Measurements from ENCODE around the gene SBK2.
"Not testable (repeated sequence)": the region's sequence is repeated elsewhere in the genome, so short reads cannot be mapped to it uniquely, and the experiment has no call there.

The SBK2 gene

GRCh38 chr19:55502197-55502952 lies 34.6 kb downstream of the SBK2 start:
- no peak for TF ChIP-seq CTCF (IDR thresholded peaks at IDR 0.05; ENCODE audit: low read depth, low read length, missing control alignments)
- in situ Hi-C loops (cut with HindIII; ENCODE audit: low sequenced_read_pairs): no loop called here
- no peak for DNase-seq (ENCODE audit: low read depth)
- H3K4me3 ChIP-seq (ENCODE audit: low read depth, low read length): no peak overlapping the region

- H3K4me3 ChIP-seq (ENCODE audit: low read depth, low read length): no peak overlapping the region
- in situ Hi-C loops (cut with HindIII; ENCODE audit: low sequenced_read_pairs): no loop called here
- DNase-seq (ENCODE audit: low read depth): no peak
- TF ChIP-seq CTCF (IDR thresholded peaks at IDR 0.05; ENCODE audit: low read depth, low read length, missing control alignments): no peak
Observed at GRCh38 chr19:55500368-55500952, 36.5 kb downstream of the SBK2 start.

GRCh38 chr19:55498246-55498840 lies 38.6 kb downstream of the SBK2 start:
- no peak for TF ChIP-seq CTCF (IDR thresholded peaks at IDR 0.05; ENCODE audit: low read depth, low read length, missing control alignments)
- no peak for DNase-seq (ENCODE audit: low read depth)
- in situ Hi-C loops (cut with HindIII; ENCODE audit: low sequenced_read_pairs): no loop called here
- H3K4me3 ChIP-seq (ENCODE audit: low read depth, low read length): no peak overlapping the region

- DNase-seq (ENCODE audit: low read depth): no peak
- H3K4me3 ChIP-seq (ENCODE audit: low read depth, low read length): no peak overlapping the region
- in situ Hi-C loops (cut with HindIII; ENCODE audit: low sequenced_read_pairs): no loop called here
- TF ChIP-seq CTCF (IDR thresholded peaks at IDR 0.05; ENCODE audit: low read depth, low read length, missing control alignments): no peak
Observed at GRCh38 chr19:55497763-55498162, 39.2 kb downstream of the SBK2 start.

GRCh38 chr19:55496820-55497219 lies 40.1 kb downstream of the SBK2 start:
- in situ Hi-C loops (cut with HindIII; ENCODE audit: low sequenced_read_pairs); DNase-seq (ENCODE audit: low read depth); H3K4me3 ChIP-seq (ENCODE audit: low read depth, low read length): not testable (repeated sequence)

- DNase-seq (ENCODE audit: low read depth): no peak
- no peak for TF ChIP-seq CTCF (IDR thresholded peaks at IDR 0.05; ENCODE audit: low read depth, low read length, missing control alignments)
- H3K4me3 ChIP-seq (ENCODE audit: low read depth, low read length): no peak overlapping the region
- in situ Hi-C loops (cut with HindIII; ENCODE audit: low sequenced_read_pairs): no loop called here
Observed at GRCh38 chr19:55495646-55496349, 41.1 kb downstream of the SBK2 start.

Data from astrocyte of the cerebellum (primary cell).